Duodenal mucosa (tissue), 2 donors: Measurements from ENCODE around the gene EGR1.
"Not testable (repeated sequence)": the region's sequence is repeated elsewhere in the genome, so short reads cannot be mapped to it uniquely, and the experiment has no call there.

ENCODE experiments used
- H3K27ac ChIP-seq: one replicate; pipeline ENCODE4 v1.7.0; 2013; ENCODE audit warnings: low read depth, low read length
- H3K27me3 ChIP-seq, 2 donors: one replicate each; pipeline ENCODE4 v1.7.0; 2013; ENCODE audit warnings: low read length in 2 of 2, control low read depth in 1 of 2; ENCODE audit not compliant: insufficient read depth in 2 of 2, control insufficient read depth in 1 of 2
- H3K36me3 ChIP-seq, 2 donors: one replicate each; pipeline ENCODE4 v1.7.0; 2013; ENCODE audit warnings: low read length in 2 of 2, control low read depth in 1 of 2; ENCODE audit not compliant: insufficient read depth in 2 of 2, control insufficient read depth in 1 of 2
- H3K4me1 ChIP-seq, 2 donors: one replicate each; pipeline ENCODE4 v1.7.0; 2013; ENCODE audit warnings: low read length in 2 of 2, control low read depth in 1 of 2; ENCODE audit not compliant: insufficient read depth in 2 of 2, control insufficient read depth in 1 of 2
- H3K4me3 ChIP-seq, 2 donors: one replicate each; pipeline ENCODE4 v1.7.0; 2013; ENCODE audit warnings: low read length in 2 of 2, low read depth in 1 of 2
- H3K9ac ChIP-seq, 2 donors: one replicate each; pipeline ENCODE4 v1.7.0; 2013; ENCODE audit warnings: low read length in 2 of 2, low read depth in 1 of 2
- H3K9me3 ChIP-seq, 2 donors: one replicate each; pipeline ENCODE4 v1.7.0; 2013; ENCODE audit warnings: low read length in 2 of 2, control low read depth in 1 of 2; ENCODE audit not compliant: control insufficient read depth in 1 of 2

Gene EGR1

DNA sequence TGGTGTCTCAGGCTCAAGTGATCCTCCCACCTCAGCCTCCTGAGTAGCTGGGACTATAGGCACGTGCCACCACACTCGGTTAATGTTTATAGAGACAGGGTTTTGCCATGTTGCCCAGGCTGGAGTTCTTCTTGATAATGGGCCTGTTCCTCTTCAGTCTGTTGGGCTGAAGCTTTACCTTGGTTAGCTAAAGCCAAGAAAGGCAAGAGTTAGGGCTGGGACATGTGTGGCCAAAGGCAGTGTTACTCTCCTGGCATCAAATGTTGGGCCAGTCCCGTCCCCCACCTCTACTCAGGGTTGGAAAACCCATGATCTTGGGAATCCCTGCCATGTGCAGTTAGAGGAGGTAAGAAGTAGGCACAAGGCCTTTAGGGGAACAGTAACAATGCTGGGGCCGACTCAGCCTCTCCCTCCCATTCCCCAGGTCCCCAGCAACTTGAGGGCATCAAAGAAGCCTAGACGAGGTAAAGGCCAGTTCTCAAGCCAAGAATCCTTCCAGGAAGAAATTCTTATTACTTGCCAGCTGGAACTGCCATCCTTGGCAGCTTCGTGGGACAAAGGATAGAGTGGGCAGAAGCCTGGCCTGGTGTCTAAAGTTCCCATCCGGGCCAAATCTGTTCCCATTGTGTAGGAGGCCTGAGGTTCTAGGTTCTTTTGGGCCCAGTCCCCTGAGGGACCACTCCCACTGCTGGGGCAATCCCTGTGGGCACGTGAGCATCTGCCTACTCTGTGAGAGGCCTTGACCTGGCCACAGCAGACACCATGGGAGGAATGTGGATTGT is 4.5 kb downstream of the EGR1 start:
- no peak overlapping the region for H3K27ac ChIP-seq

DNA sequence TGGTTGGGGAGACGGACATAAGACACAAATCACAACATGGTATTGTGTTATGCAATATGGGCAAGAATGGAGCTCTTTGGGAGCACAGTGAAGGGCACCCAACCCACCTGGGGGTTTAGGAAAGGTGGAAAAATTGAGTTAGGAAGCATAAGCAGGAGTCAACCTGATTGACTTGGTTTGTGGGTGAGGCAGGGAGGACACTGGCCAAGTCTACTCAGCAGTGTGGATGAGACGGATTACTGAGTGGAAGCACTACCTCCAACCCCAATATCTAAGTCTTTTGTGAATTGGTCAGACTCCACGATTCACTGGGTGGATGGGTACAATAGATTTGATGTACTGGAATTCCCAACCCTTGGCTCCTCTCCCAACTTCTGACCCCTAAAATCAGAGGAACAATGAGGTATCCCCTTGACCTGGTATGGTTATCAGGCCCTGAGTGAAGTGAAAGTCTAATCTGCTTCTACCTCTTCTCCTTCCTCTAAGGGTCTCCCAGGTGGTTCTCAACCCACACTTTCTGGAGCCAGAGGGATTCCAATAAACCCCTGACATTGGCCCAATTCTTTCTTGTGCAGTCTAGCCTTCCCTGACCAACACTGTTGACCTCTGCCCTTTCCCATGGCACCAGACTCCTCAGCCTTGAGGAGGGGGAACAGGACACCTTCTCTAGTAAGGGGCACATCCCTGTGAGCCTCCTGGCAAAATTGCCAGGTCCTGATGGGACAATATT is 5.2 kb downstream of the EGR1 start:
- Histone ChIP-seq H3K4me1 (peaks cover 8 to 20% of the 10 kb centered on the region in 2 donors), H3K9ac (no peak overlapping the region), H3K4me3 (no peak overlapping the region), H3K27ac (no peak overlapping the region), H3K27me3 (no peaks in the 10 kb centered on the region), H3K9me3 (no peaks in the 10 kb centered on the region), H3K36me3 (peaks cover 0 to 10% of the 10 kb centered on the region in 2 donors)

More for the DNA sequence above, 4.5 kb downstream of the EGR1 start:
- Histone ChIP-seq H3K27me3 (no peaks in the 10 kb centered on the region), H3K36me3 (peaks cover 0 to 10% of the 10 kb centered on the region in 2 donors), H3K4me3 (no peak overlapping the region), H3K9me3 (no peaks in the 10 kb centered on the region), H3K4me1 (peaks cover 8 to 20% of the 10 kb centered on the region in 2 donors), H3K9ac (no peak overlapping the region)

DNA sequence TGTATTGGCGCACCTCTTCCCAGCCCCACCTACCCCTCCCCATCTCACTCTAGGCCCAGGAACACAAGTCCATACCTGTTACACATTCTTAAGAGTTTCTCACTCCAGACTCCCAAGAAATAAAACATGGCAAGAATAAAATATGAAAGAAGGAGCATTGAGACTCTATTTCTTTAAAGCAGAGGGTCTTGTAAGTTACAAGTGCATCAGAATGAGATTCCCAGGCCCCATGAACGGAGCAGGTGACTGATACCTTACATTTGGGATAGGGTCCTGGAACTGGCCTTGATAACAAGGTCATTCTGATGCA is 5.7 kb downstream of the EGR1 start:
- H3K9me3 ChIP-seq = no peaks in the 10 kb centered on the region
- H3K36me3 ChIP-seq = peaks cover 0 to 10% of the 10 kb centered on the region in 2 donors
- no peak overlapping the region for H3K9ac ChIP-seq
- peaks cover 8 to 15% of the 10 kb centered on the region in 2 donors for H3K4me1 ChIP-seq
- no peak overlapping the region for H3K27ac ChIP-seq
- H3K4me3 ChIP-seq = no peak overlapping the region
- H3K27me3 ChIP-seq = no peaks in the 10 kb centered on the region

DNA sequence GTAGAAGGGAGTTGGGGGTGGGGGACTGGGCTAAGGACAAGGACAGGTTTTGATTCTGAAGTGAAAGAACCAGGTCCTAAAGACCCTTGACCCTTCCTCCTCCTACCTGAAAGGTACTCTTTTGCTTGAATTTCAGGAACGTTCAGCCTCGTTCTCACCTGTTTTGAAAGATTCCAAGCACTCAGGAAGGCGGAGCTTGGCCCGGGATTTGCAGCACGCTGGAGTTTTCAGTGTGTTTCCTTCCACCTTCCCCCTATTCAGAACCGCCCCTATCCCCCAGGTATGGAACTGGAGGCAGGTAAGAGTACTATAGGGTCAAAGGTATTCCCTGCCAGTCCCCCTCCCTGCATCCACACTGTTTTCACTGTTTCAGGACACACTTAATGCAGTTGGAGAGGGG is 7.1 kb downstream of the EGR1 start:
- peaks cover 2 to 8% of the 10 kb centered on the region in 2 donors for H3K4me1 ChIP-seq
- H3K27ac ChIP-seq = no peak overlapping the region
- no peak overlapping the region for H3K4me3 ChIP-seq
- H3K36me3 ChIP-seq = peaks cover 0 to 6% of the 10 kb centered on the region in 2 donors
- no peak overlapping the region for H3K9ac ChIP-seq
- no peaks in the 10 kb centered on the region for H3K9me3 ChIP-seq
- H3K27me3 ChIP-seq = no peaks in the 10 kb centered on the region

DNA sequence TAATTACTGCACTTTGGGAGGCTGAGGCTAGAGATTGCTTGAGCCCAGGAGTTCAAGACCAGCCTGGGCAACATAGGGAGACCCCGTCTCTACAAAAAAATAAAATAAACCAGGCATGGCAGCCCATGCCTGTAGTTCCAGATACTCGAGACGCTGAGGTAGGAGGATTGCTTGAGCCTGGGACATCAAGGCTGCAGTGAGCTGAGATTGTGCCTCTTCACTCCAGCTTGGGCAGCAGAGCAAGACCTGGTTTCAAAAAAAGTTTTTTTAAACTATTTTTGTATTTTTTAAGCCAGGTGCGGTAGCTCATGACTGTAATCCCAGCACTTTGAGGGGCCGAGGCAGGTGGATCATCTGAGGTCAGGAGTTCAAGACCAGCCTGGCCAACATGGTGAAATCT is 7.9 kb downstream of the EGR1 start:
- not testable (repeated sequence) for H3K27me3 ChIP-seq, H3K9ac ChIP-seq, H3K4me3 ChIP-seq, H3K9me3 ChIP-seq, H3K4me1 ChIP-seq, H3K27ac ChIP-seq, H3K36me3 ChIP-seq

DNA sequence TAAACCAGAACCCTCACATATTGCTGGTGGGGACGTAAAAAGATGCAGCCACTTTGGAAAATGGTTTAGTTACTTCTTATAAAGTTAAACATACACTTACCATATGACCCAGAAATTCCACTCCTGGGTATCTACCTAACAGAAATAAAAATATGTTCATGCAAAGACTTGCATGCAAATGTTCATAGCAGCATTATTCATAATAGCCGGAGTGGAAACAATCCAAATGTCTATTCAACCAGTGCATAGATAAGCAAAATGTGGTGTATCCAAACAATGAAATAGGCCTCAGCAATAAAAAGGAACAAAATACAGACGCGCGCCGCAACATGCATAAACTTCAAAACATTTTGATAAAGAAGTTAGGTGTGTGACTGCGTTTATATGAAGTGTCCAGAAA is 11.6 kb downstream of the EGR1 start:
- no peak overlapping the region for H3K4me3 ChIP-seq
- H3K4me1 ChIP-seq = no peaks in the 10 kb centered on the region
- H3K36me3 ChIP-seq = no peaks in the 10 kb centered on the region
- H3K27me3 ChIP-seq = no peaks in the 10 kb centered on the region
- no peaks in the 10 kb centered on the region for H3K9me3 ChIP-seq
- no peak overlapping the region for H3K27ac ChIP-seq
- H3K9ac ChIP-seq = no peak overlapping the region

DNA sequence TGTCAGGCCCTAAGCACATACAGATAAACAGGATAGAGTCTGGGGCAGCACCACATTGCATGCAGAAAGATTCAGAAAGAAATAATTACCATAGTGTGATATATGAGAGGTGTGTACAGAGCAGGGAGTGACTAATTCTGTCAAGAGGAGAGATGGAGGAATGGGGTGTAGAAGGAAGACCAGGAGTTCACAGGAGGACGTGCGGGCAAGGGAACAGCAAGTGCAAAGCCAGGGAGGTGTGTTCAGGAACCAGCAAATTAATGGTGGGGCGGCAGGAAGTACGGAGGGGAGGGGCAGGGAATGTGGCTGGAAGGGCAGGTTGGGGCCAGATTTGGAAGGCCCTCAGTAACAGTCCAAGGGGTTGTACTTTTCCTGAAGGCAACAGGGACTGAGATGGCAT is 17.4 kb downstream of the EGR1 start:
- no peaks in the 10 kb centered on the region for H3K4me1 ChIP-seq
- H3K27me3 ChIP-seq = no peaks in the 10 kb centered on the region
- no peak overlapping the region for H3K4me3 ChIP-seq
- no peaks in the 10 kb centered on the region for H3K36me3 ChIP-seq
- no peak overlapping the region for H3K27ac ChIP-seq
- H3K9me3 ChIP-seq = no peaks in the 10 kb centered on the region
- H3K9ac ChIP-seq = no peak overlapping the region

DNA sequence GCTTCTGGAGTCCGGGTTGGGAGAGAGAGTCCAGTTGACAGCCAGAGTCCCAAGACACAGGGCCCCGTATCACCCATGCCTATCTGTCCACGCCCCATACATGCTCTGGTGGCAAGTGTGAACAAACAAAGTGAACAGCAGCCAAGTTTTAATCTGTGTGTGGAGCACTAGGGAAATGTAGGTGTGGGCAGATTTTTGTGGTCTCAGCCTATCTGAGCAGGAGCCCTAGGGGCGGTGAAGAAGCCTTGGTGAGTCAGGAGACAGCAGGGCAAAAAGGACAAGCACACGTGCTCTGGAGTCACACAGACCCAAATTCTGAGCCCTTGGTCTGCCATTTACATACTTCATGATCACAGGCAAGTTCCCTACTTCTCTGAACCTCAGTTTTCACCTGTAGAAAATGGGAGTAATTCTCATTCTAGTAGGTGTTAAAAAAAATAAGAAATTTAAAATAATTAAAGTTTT is 23.2 kb downstream of the EGR1 start:
- no peak overlapping the region for H3K27ac ChIP-seq
- H3K4me3 ChIP-seq = no peak overlapping the region
- H3K9me3 ChIP-seq = no peaks in the 10 kb centered on the region
- no peaks in the 10 kb centered on the region for H3K36me3 ChIP-seq
- no peak overlapping the region for H3K9ac ChIP-seq
- peaks cover 10 to 17% of the 10 kb centered on the region in 2 donors for H3K27me3 ChIP-seq
- H3K4me1 ChIP-seq = peaks cover 24 to 26% of the 10 kb centered on the region in 2 donors

DNA sequence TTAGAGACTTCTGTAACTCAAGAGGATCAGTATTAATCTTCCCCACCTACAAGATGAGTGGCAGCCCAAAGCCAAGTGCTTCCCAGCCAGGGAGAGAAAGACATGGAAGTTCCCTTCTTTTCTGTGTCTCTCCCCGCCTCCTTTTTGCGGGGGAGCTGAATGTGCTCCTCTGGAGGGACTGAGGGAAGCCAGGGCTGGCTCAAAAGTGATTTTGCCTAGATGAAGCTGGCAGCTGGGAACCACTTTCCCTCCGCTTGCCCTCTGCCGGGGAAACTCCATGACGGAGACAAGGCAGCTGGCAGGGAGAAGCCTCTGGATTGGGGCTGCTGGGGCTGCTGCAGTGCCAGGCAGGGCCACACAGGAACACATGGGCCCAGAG is 24.4 kb downstream of the EGR1 start:
- H3K4me3 ChIP-seq = no peak overlapping the region
- no peak overlapping the region for H3K27ac ChIP-seq
- H3K9me3 ChIP-seq = no peaks in the 10 kb centered on the region
- H3K36me3 ChIP-seq = no peaks in the 10 kb centered on the region
- peaks cover 24 to 26% of the 10 kb centered on the region in 2 donors for H3K4me1 ChIP-seq
- peaks cover 10 to 17% of the 10 kb centered on the region in 2 donors for H3K27me3 ChIP-seq
- no peak overlapping the region for H3K9ac ChIP-seq

DNA sequence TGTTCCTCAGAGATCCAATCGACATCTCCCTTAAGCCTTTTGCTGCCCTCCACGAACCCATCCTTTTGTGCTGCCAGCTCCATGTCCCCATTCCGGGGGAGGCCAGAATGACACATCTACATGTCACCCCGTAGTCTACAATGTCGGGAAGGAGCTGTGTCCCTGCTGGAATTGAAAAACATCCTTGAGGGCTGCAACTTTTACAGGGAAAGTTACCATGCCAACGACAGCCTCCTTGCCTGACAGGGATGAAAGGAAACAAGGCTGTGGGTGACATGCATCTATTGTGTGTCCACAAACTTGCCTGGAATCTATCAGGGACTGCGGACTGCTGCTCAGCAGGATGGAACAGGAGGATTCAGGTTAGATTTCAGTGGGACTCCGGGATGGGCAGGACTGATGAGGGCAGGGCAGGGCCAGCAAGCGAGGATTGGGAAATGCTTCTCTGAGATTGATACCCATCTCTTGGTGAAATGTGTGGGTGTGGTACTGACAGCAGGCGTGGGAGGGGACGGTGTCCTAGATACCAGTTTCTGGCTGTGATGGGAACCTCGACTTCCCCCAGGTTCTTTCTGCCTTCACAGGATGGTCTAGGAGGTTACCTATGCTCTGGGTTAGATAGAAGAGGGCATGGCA is 25.5 kb downstream of the EGR1 start:
- H3K27me3 ChIP-seq = peaks cover 10 to 17% of the 10 kb centered on the region in 2 donors
- no peak overlapping the region for H3K9ac ChIP-seq
- no peak overlapping the region for H3K4me3 ChIP-seq
- H3K4me1 ChIP-seq = peaks cover 24 to 26% of the 10 kb centered on the region in 2 donors
- H3K9me3 ChIP-seq = no peaks in the 10 kb centered on the region
- no peaks in the 10 kb centered on the region for H3K36me3 ChIP-seq
- H3K27ac ChIP-seq = no peak overlapping the region
